H9 (cell line): ENCODE measurements around the gene DPF1. TPM values are rescaled to one million over a fixed set of nuclear protein-coding genes. Genes with fewer than 3 reads are reported as not detected.

Source experiments
- DNase-seq: peaks from one replicate; pipeline ENCODE4 v3.0.0-alpha.2; 2017
- H2AFZ ChIP-seq: one replicate; pipeline ENCODE4 v1.6.1; 2013; ENCODE audit warnings: mild to moderate bottlenecking, low read length, control low read depth, moderate library complexity
- H2AK5ac ChIP-seq: 2 replicates; pipeline ENCODE4 v1.6.1; 2013; ENCODE audit warnings: low read length, control low read depth, mixed read lengths; ENCODE audit not compliant: insufficient read length
- H2BK120ac ChIP-seq: one replicate; pipeline ENCODE4 v1.6.1; 2013; ENCODE audit warnings: low read depth, mild to moderate bottlenecking, low read length, control low read depth, inconsistent platforms; ENCODE audit not compliant: poor library complexity, severe bottlenecking
- H2BK12ac ChIP-seq: 2 replicates; pipeline ENCODE4 v1.6.1; 2013; ENCODE audit warnings: low read length, control low read depth, mixed read lengths, low read depth; ENCODE audit not compliant: insufficient read length
- H2BK15ac ChIP-seq: 2 replicates; pipeline ENCODE4 v1.6.1; 2013; ENCODE audit warnings: low read depth, low read length, control low read depth
- H2BK20ac ChIP-seq: one replicate; pipeline ENCODE4 v1.6.1; 2013; ENCODE audit warnings: low read depth, mild to moderate bottlenecking, low read length, control low read depth, inconsistent platforms; ENCODE audit not compliant: poor library complexity, severe bottlenecking
- H2BK5ac ChIP-seq: 2 replicates; pipeline ENCODE4 v1.6.1; 2013; ENCODE audit warnings: low read length, control low read depth, mixed read lengths; ENCODE audit not compliant: insufficient read length
- H3K14ac ChIP-seq: 2 replicates; pipeline ENCODE4 v1.6.1; 2013; ENCODE audit warnings: low read length, control low read depth; ENCODE audit not compliant: insufficient read depth
- H3K18ac ChIP-seq: 2 replicates; pipeline ENCODE4 v1.6.1; 2013; ENCODE audit warnings: low read depth, mild to moderate bottlenecking, mixed read lengths, low read length, control low read depth; ENCODE audit not compliant: insufficient read length
- H3K23ac ChIP-seq: 2 replicates; pipeline ENCODE4 v1.6.1; 2013; ENCODE audit warnings: low read length, control low read depth, mixed read lengths, low read depth; ENCODE audit not compliant: insufficient read length
- H3K23me2 ChIP-seq: 2 replicates; pipeline ENCODE4 v1.6.1; 2013; ENCODE audit warnings: low read depth, mild to moderate bottlenecking, mixed read lengths, low read length, control low read depth; ENCODE audit not compliant: insufficient read length, poor library complexity, severe bottlenecking
- H3K27ac ChIP-seq: 2 replicates; pipeline ENCODE4 v1.5.1; 2013; ENCODE audit warnings: low read length, control low read depth, mixed read lengths, low read depth; ENCODE audit not compliant: insufficient read length
- H3K27me3 ChIP-seq: 2 replicates; pipeline ENCODE4 v1.6.1; 2013; ENCODE audit warnings: low read length, control low read depth, inconsistent platforms; ENCODE audit not compliant: insufficient read depth
- H3K4ac ChIP-seq: 2 replicates; pipeline ENCODE4 v1.6.1; 2013; ENCODE audit warnings: low read depth, mild to moderate bottlenecking, control low read depth, inconsistent platforms, low read length, moderate library complexity
- H3K4me1 ChIP-seq: 2 replicates; pipeline ENCODE4 v1.6.1; 2013; ENCODE audit warnings: low read length, control low read depth, inconsistent platforms; ENCODE audit not compliant: insufficient read depth
- H3K4me2 ChIP-seq: 2 replicates; pipeline ENCODE4 v1.6.1; 2013; ENCODE audit warnings: low read length, control low read depth, mixed read lengths; ENCODE audit not compliant: insufficient read length, insufficient read depth
- H3K56ac ChIP-seq: 2 replicates; pipeline ENCODE4 v1.6.1; 2013; ENCODE audit warnings: low read depth, mild to moderate bottlenecking, mixed read lengths, low read length, control low read depth; ENCODE audit not compliant: insufficient read length
- H3K79me1 ChIP-seq: 2 replicates; pipeline ENCODE4 v1.6.1; 2013; ENCODE audit warnings: low read depth, mild to moderate bottlenecking, moderate library complexity, low read length, control low read depth, inconsistent platforms; ENCODE audit not compliant: insufficient read depth, poor library complexity, severe bottlenecking
- H3K79me2 ChIP-seq: 2 replicates; pipeline ENCODE4 v1.6.1; 2013; ENCODE audit warnings: low read length, control low read depth, inconsistent platforms; ENCODE audit not compliant: insufficient read depth
- H3K9ac ChIP-seq: 2 replicates; pipeline ENCODE4 v1.6.1; 2013; ENCODE audit warnings: low read length, control low read depth, mixed read lengths; ENCODE audit not compliant: insufficient read length; ENCODE audit errors: extremely low read depth
- H3K9me3 ChIP-seq: one replicate; pipeline ENCODE4 v1.6.1; 2013; ENCODE audit warnings: low read depth, low read length, inconsistent platforms; ENCODE audit not compliant: control insufficient read depth
- H3T11ph ChIP-seq: one replicate; pipeline ENCODE4 v1.6.1; 2013; ENCODE audit warnings: mild to moderate bottlenecking, low read length, control low read depth, inconsistent platforms
- H4K20me1 ChIP-seq: one replicate; pipeline ENCODE4 v1.6.1; 2013; ENCODE audit not compliant: control insufficient read depth, insufficient read length, insufficient read depth
- H4K5ac ChIP-seq: 2 replicates; pipeline ENCODE4 v1.6.1; 2013; ENCODE audit warnings: low read depth, mild to moderate bottlenecking, mixed read lengths, low read length, control low read depth; ENCODE audit not compliant: insufficient read length
- H4K8ac ChIP-seq: replicated peaks from 2 replicates; pipeline ENCODE4 v1.6.1; 2013; ENCODE audit warnings: low read length, control low read depth, mixed read lengths, low read depth; ENCODE audit not compliant: insufficient read length
- H4K91ac ChIP-seq: 2 replicates; pipeline ENCODE4 v1.6.1; 2013; ENCODE audit warnings: low read depth, mild to moderate bottlenecking, moderate library complexity, mixed read lengths, low read length, control low read depth; ENCODE audit not compliant: insufficient read length
- H3K27ac Mint-ChIP-seq, 3 experiments: 2 replicates in 2 of 3; 3 replicates in 1 of 3; pipeline ENCODE4 v1.8.0; 2020 to 2021; ENCODE audit warnings: mixed read lengths in 3 of 3, mild to moderate bottlenecking in 1 of 3, moderate library complexity in 1 of 3
- H3K27me3 Mint-ChIP-seq: 2 replicates; pipeline ENCODE4 v1.8.0; 2021; ENCODE audit warnings: low read depth, mild to moderate bottlenecking, moderate library complexity, mixed read lengths
- H3K36me3 Mint-ChIP-seq, 3 experiments: 2 replicates in 2 of 3; 3 replicates in 1 of 3; pipeline ENCODE4 v1.8.0; 2020 to 2021; ENCODE audit warnings: low read depth in 3 of 3, mixed read lengths in 3 of 3; ENCODE audit not compliant: insufficient read depth in 1 of 3
- H3K4me1 Mint-ChIP-seq, 2 experiments: 2 replicates each; pipeline ENCODE4 v1.8.0; 2020; ENCODE audit warnings: mixed read lengths in 2 of 2
- H3K4me3 Mint-ChIP-seq, 2 experiments: 2 replicates in 1 of 2; 3 replicates in 1 of 2; pipeline ENCODE4 v1.8.0; 2020 to 2021; ENCODE audit warnings: mild to moderate bottlenecking in 2 of 2, mixed read lengths in 2 of 2, moderate library complexity in 1 of 2
- H3K9me3 Mint-ChIP-seq, 2 experiments: 2 replicates in 1 of 2; 3 replicates in 1 of 2; pipeline ENCODE4 v1.8.0; 2020; ENCODE audit warnings: mild to moderate bottlenecking in 2 of 2, mixed read lengths in 2 of 2, moderate library complexity in 1 of 2
- CTCF ChIP-seq: fragments of 200-600 bp; sonication (generic); conservative IDR thresholded peaks from 3 replicates; pipeline ENCODE4 v1.8.0; 2021; ENCODE audit warnings: antibody characterized with exemption, mild to moderate bottlenecking
- WGBS: extraction: QIAGEN DNeasy Blood & Tissue Kit; methylation state at CpG from one replicate; pipeline ENCODE4 v1.1.7; 2013; ENCODE audit warnings: missing lambda C conversion rate, low lambda C conversion rate, mixed read lengths; ENCODE audit not compliant: insufficient read length; ENCODE audit errors: extremely low coverage; 5-methylcytosine and 5-hydroxymethylcytosine counted together
- total RNA-seq: library from RNA; stranded (reverse); gene quantifications from 2 replicates; pipeline ENCODE4 v1.2.1, GENCODE V29; 2021

DPF1 gene
- total RNA-seq, 1 experiment from 2014 or later, result 12.0 TPM

GRCh38 chr19:38175422-38175821, 48.6 kb downstream of the DPF1 start:
- Histone ChIP-seq H3K9ac (no peak overlapping the region), H3K27ac (no peak overlapping the region), H2BK12ac (no peak overlapping the region), H3K56ac (no peak overlapping the region), H3K23ac (no peak overlapping the region), H2AFZ (no peak overlapping the region), H2BK120ac (no peak overlapping the region), H3K4me2 (no peak overlapping the region), H3T11ph (no peak overlapping the region), H3K27me3 (no peaks in the 10 kb centered on the region), H4K5ac (no peak overlapping the region), H4K91ac (no peak overlapping the region), H3K9me3 (no peaks in the 10 kb centered on the region), H3K79me2 (no peaks in the 10 kb centered on the region), H2BK15ac (no peak overlapping the region), H2BK5ac (no peak overlapping the region), H3K23me2 (no peaks in the 10 kb centered on the region), H3K4me1 (no peaks in the 10 kb centered on the region), H4K20me1 (no peaks in the 10 kb centered on the region), H2BK20ac (no peak overlapping the region), H3K79me1 (no peaks in the 10 kb centered on the region), H2AK5ac (no peak overlapping the region), H3K14ac (no peak overlapping the region), H3K4ac (no peak overlapping the region), H3K18ac (no peak overlapping the region), H4K8ac (no peak overlapping the region)
- Mint-ChIP-seq H3K27ac (no peak overlapping the region), H3K9me3 (no peaks in the 10 kb centered on the region; a peak in 2 of 5 replicates), H3K4me1 (peaks cover 3 to 8% of the 10 kb centered on the region in 2 experiments), H3K27me3 (no peaks in the 10 kb centered on the region), H3K36me3 (peaks cover 0 to 4% (median under 1%) of the 10 kb centered on the region in 3 experiments; a peak in 5 of 7 replicates), H3K4me3 (no peak overlapping the region)
- no CpG with 5 or more reads among the region's 6 CpGs for WGBS
- no peak for DNase-seq
- no peak for TF ChIP-seq CTCF
